HepG2 (cell line): ENCODE results near the gene GRM2.

Experiments
- BRD4 ChIP-seq: sonication (generic); formaldehyde crosslinking; IDR thresholded peaks from 2 replicates; pipeline ENCODE4 v1.4.0; 2020; ENCODE audit warnings: missing genetic modification reagents
- JUN ChIP-seq: sonication (generic); formaldehyde crosslinking; IDR thresholded peaks from 2 replicates; pipeline ENCODE4 v1.4.0; 2020; ENCODE audit warnings: mild to moderate bottlenecking, missing genetic modification reagents
- ZNF776 ChIP-seq: sonication (generic); formaldehyde crosslinking; IDR thresholded peaks from 2 replicates; pipeline ENCODE4 v1.4.0; 2020; ENCODE audit warnings: mild to moderate bottlenecking, missing genetic modification reagents

- no peak for TF ChIP-seq BRD4 (CRISPR knock-in tag)
- TF ChIP-seq ZNF776 = no peak
- TF ChIP-seq JUN (CRISPR knock-in tag) = no peak
Observed at GRCh38 chr3:51659942-51660341, 46.9 kb upstream of the GRM2 start.
